HT-29 (cell line): ENCODE measurements around the gene SYT15. TPM values are rescaled to one million over a fixed set of nuclear protein-coding genes. Genes with fewer than 3 reads are reported as not detected.

Experiments used
- total RNA-seq: library from RNA; depleted of rRNA; stranded (reverse); fragments of >200 nt; shearing (Covaris generic); gene quantifications from 2 replicates; pipeline ENCODE4 v1.2.3, GENCODE V29; 2014; rRNA removed

The SYT15 gene
- total RNA-seq, 1 experiment from 2014 or later = not detected

Other genes with a start within 250 kb of the SYT15 start
- gene ANXA8L1, start 203.4 kb upstream of the SYT15 start, total RNA-seq = not detected in 2 replicates
- gene NPY4R, start 113.2 kb upstream of the SYT15 start, total RNA-seq = 0.15 TPM in 1 of 2 replicates, not detected in the other
- gene GPRIN2, start 22.5 kb upstream of the SYT15 start, total RNA-seq = 0.70 and 0.89 TPM in 2 replicates